ENCODE measurements around the gene BPIFA2. TPM values are rescaled to one million over a fixed set of nuclear protein-coding genes. Genes with fewer than 3 reads are reported as not detected.

The BPIFA2 gene
- total RNA-seq, 2 experiments from 2014 or later, result not detected

DNA sequence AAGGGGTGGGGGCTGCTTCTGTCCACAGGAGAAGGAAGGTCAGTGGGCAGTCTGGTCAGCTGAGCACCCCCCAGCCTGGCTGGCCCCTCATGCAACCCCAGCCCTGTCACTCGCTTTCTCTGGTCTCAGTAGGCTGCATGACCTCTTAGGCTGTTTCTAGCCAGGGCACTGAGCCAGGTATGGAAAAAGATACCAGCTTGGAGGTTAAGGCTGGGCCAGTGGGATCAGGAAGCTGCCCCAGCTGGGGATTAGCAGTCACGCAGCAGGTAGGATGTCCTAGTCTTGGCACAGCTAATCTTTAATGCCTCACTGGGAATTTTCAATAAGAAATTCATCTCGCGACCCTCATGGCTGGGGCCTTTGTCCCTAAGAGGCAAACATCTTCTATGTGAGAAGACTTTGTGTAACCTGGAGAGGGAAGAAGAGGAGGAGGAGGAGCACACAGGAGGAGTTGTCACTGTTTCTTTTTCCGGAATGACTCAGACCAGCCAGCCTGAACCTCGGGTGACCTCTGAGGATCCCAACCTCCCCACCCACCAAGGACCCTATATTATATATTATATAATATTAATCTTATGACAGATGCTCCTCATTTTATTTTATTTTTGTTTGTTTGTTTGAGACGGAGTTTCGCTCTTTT lies 2.4 kb upstream of the BPIFA2 start:
- H3K27me3 Mint-ChIP-seq, result no peaks in the 10 kb centered on the region
- no peaks in the 10 kb centered on the region for H3K4me1 Mint-ChIP-seq (ENCODE audit: low read depth)
- ChIA-PET CTCF (no interaction called here), POLR2A (no interaction called here)
- Histone ChIP-seq H3K4me3 (ENCODE audit: low read length) (no peak overlapping the region), H3K27me3 (ENCODE audit: control insufficient read depth in 1 of 2, insufficient read depth in 2 of 2, low read length in 2 of 2) (peaks cover 0 to 9% of the 10 kb centered on the region in 2 experiments), H3K36me3 (ENCODE audit: insufficient read depth, low read length) (no peaks in the 10 kb centered on the region), H3K27ac (ENCODE audit: low read depth in 1 of 2, low read length in 2 of 2) (no peak overlapping the region), H3K9me3 (ENCODE audit: control insufficient read depth in 1 of 2, insufficient read depth in 1 of 2, low read length in 2 of 2) (peaks cover 17 to 19% of the 10 kb centered on the region in 2 experiments), H3K4me1 (ENCODE audit: insufficient read depth, low read length) (no peaks in the 10 kb centered on the region)
- TF ChIP-seq, protein P1, sequence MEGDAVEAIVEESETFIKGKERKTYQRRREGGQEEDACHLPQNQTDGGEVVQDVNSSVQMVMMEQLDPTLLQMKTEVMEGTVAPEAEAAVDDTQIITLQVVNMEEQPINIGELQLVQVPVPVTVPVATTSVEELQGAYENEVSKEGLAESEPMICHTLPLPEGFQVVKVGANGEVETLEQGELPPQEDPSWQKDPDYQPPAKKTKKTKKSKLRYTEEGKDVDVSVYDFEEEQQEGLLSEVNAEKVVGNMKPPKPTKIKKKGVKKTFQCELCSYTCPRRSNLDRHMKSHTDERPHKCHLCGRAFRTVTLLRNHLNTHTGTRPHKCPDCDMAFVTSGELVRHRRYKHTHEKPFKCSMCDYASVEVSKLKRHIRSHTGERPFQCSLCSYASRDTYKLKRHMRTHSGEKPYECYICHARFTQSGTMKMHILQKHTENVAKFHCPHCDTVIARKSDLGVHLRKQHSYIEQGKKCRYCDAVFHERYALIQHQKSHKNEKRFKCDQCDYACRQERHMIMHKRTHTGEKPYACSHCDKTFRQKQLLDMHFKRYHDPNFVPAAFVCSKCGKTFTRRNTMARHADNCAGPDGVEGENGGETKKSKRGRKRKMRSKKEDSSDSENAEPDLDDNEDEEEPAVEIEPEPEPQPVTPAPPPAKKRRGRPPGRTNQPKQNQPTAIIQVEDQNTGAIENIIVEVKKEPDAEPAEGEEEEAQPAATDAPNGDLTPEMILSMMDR (IDR thresholded peaks at IDR 0.05), result no peak
- no peak overlapping the region for H3K27ac Mint-ChIP-seq
- DNase-seq (no peak), ATAC-seq (ENCODE audit: poor library complexity) (no peak)
- intact Hi-C loops (cut with DNase I, micrococcal nuclease), result no loop called here
- peaks cover 2% of the 10 kb centered on the region for H3K9me3 Mint-ChIP-seq
- no peaks in the 10 kb centered on the region for H3K36me3 Mint-ChIP-seq (ENCODE audit: low read depth)
- H3K4me3 Mint-ChIP-seq, result no peak overlapping the region

DNA sequence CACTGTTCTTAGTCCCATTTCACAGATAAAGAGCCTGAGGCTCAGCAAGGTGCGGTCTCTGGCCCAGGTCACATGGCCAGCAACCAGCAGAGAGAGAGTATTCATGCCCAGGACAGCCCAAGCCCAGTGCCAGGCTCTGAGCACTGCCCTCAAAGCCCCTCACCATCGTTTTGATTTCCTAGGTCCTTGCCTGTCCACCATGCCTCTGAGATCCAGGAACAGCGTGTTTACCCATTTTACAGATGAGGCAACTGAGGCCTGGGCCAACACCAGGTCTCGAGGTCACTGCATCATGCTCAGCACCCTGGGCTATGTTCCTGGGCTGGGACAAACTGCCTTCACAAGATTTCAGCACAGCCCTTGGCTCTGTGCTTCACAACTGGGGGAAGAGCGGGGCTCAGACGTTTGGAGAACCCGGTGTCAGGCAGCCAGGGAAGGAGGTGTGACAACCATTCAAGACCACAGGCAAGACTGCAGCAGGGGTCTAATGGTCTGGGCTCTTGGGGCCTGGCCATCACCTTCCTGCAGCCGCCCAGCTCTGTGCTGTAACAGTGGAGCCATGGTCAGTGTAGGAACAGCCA lies 1.3 kb upstream of the BPIFA2 start:
- TF ChIP-seq, protein P1 (IDR thresholded peaks at IDR 0.05), result no peak
- Mint-ChIP-seq H3K9me3 (peaks cover 2% of the 10 kb centered on the region), H3K27me3 (no peaks in the 10 kb centered on the region), H3K36me3 (ENCODE audit: low read depth) (no peaks in the 10 kb centered on the region), H3K4me1 (ENCODE audit: low read depth) (no peaks in the 10 kb centered on the region), H3K4me3 (no peak overlapping the region), H3K27ac (no peak overlapping the region)
- intact Hi-C loops (cut with DNase I, micrococcal nuclease), result no loop called here
- H3K9me3 ChIP-seq (ENCODE audit: control insufficient read depth in 1 of 2, insufficient read depth in 1 of 2, low read length in 2 of 2), result peaks cover 19 to 20% of the 10 kb centered on the region in 2 experiments
- ChIA-PET CTCF (no interaction called here), POLR2A (no interaction called here)
- peaks cover 0 to 9% of the 10 kb centered on the region in 2 experiments for H3K27me3 ChIP-seq (ENCODE audit: control insufficient read depth in 1 of 2, insufficient read depth in 2 of 2, low read length in 2 of 2)
- H3K4me3 ChIP-seq (ENCODE audit: low read length), result no peak overlapping the region
- DNase-seq (no peak), ATAC-seq (ENCODE audit: poor library complexity) (no peak)
- H3K27ac ChIP-seq (ENCODE audit: low read depth in 1 of 2, low read length in 2 of 2), result no peak overlapping the region
- H3K36me3 ChIP-seq (ENCODE audit: insufficient read depth, low read length), result no peaks in the 10 kb centered on the region
- no peaks in the 10 kb centered on the region for H3K4me1 ChIP-seq (ENCODE audit: insufficient read depth, low read length)

DNA sequence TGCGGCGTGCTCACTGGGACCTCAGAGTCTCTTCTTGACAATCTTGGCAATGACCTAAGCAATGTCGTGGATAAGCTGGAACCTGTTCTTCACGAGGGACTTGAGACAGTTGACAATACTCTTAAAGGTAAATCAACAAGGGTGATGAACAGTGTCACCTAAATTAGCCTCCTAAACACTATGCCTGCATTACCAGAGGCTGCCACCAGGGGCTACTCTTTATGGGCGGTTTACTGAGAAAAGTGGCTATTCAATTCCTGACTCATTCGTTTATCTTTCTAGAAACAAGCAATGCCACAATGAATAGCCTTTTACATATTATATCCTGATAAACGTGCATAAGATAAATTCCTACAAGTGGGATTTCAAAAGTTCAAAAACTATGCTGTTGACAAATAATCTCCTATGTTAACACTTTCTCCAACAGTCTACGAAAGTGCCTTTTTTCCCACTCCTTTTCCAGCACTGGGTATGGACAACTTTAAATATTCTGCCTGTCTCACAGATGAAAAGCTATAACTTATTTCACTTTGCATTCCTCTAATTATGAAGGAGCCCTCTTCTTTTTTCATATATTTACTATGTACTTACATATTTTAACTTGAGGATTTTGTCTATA lies 1.3 kb downstream of the BPIFA2 start:
- no peak overlapping the region for H3K4me3 ChIP-seq (ENCODE audit: low read length)
- Mint-ChIP-seq H3K27me3 (no peaks in the 10 kb centered on the region), H3K4me1 (ENCODE audit: low read depth) (no peaks in the 10 kb centered on the region), H3K4me3 (no peak overlapping the region), H3K36me3 (ENCODE audit: low read depth) (no peaks in the 10 kb centered on the region), H3K27ac (no peak overlapping the region), H3K9me3 (peaks cover 2% of the 10 kb centered on the region)
- DNase-seq, result peak in 1 of 14 experiments; percentile 7
- H3K4me1 ChIP-seq (ENCODE audit: insufficient read depth, low read length), result no peaks in the 10 kb centered on the region
- intact Hi-C loops (cut with DNase I, micrococcal nuclease), result no loop called here
- H3K27ac ChIP-seq (ENCODE audit: low read depth in 1 of 2, low read length in 2 of 2), result no peak overlapping the region
- H3K27me3 ChIP-seq (ENCODE audit: control insufficient read depth in 1 of 2, insufficient read depth in 2 of 2, low read length in 2 of 2), result peaks cover 0 to 9% of the 10 kb centered on the region in 2 experiments
- CTCF ChIA-PET, result no interaction called here
- H3K36me3 ChIP-seq (ENCODE audit: insufficient read depth, low read length), result no peaks in the 10 kb centered on the region
- peaks cover 19 to 20% of the 10 kb centered on the region in 2 experiments for H3K9me3 ChIP-seq (ENCODE audit: control insufficient read depth in 1 of 2, insufficient read depth in 1 of 2, low read length in 2 of 2)
- POLR2A ChIA-PET, result no interaction called here
- no peak for ATAC-seq (ENCODE audit: poor library complexity)
- TF ChIP-seq, protein P1 (IDR thresholded peaks at IDR 0.05), result peak; percentile 29
